WTC11 (cell line): ENCODE measurements around the gene LMOD3. TPM values are rescaled to one million over a fixed set of nuclear protein-coding genes. Genes with fewer than 3 reads are reported as not detected.

Experiments used
- ATAC-seq: fragments of 200-7000 bp; cut with Tn5 transposase; 2 replicates; pipeline ENCODE4 v1.10.0; 2021; ENCODE audit warnings: mild to moderate bottlenecking, moderate library complexity
- CTCF ChIA-PET: fragments of 300-600 bp; sonication (Branson Sonifier 250); formaldehyde crosslinking; loops from one replicate; lab custom pipeline; 2021; ENCODE audit warnings: antibody characterized with exemption; lab: Charles Lee
- POLR2A ChIA-PET: fragments of 350-600 bp; sonication (Branson Sonifier 250); formaldehyde crosslinking; loops from one replicate; lab custom pipeline; 2021; ENCODE audit warnings: antibody characterized with exemption; lab: Charles Lee
- DNase-seq: peaks from one replicate; pipeline ENCODE4 v3.0.0; 2021; ENCODE audit warnings: low spot score
- H3K27ac Mint-ChIP-seq: 2 replicates; pipeline ENCODE4 v1.8.0; 2021; ENCODE audit warnings: mixed read lengths
- H3K27me3 Mint-ChIP-seq: 2 replicates; pipeline ENCODE4 v1.8.0; 2021; ENCODE audit warnings: low read depth, mild to moderate bottlenecking, moderate library complexity, mixed read lengths
- H3K36me3 Mint-ChIP-seq: 2 replicates; pipeline ENCODE4 v1.8.0; 2021; ENCODE audit warnings: mixed read lengths
- H3K4me1 Mint-ChIP-seq: 2 replicates; pipeline ENCODE4 v1.8.0; 2022; ENCODE audit warnings: mixed read lengths
- H3K4me3 Mint-ChIP-seq: 2 replicates; pipeline ENCODE4 v1.8.0; 2021; ENCODE audit warnings: mild to moderate bottlenecking, moderate library complexity, mixed read lengths
- H3K9me3 Mint-ChIP-seq: 2 replicates; pipeline ENCODE4 v1.8.0; 2021; ENCODE audit warnings: mixed read lengths
- ATF1 ChIP-seq: sonication (generic); formaldehyde crosslinking; IDR thresholded peaks from 2 replicates; pipeline ENCODE4 v1.8.1; 2023; ENCODE audit warnings: mild to moderate bottlenecking, moderate library complexity, missing genetic modification reagents
- EMX1 ChIP-seq: fragments of 250-450 bp; sonication (Bioruptor Pico); IDR thresholded peaks from 2 replicates; pipeline ENCODE4 v1.8.0; 2021; ENCODE audit warnings: mild to moderate bottlenecking
- ESRRA ChIP-seq: sonication (generic); formaldehyde crosslinking; IDR thresholded peaks from 2 replicates; pipeline ENCODE4 v1.8.1; 2022; ENCODE audit warnings: mild to moderate bottlenecking, missing genetic modification reagents, borderline replicate concordance
- GABPB1 ChIP-seq: sonication (generic); formaldehyde crosslinking; IDR thresholded peaks from 2 replicates; pipeline ENCODE4 v1.8.1; 2023; ENCODE audit warnings: mild to moderate bottlenecking, missing genetic modification reagents
- IRF2 ChIP-seq: sonication (generic); formaldehyde crosslinking; IDR thresholded peaks from 2 replicates; pipeline ENCODE4 v1.8.0; 2022; ENCODE audit warnings: low read depth, missing genetic modification reagents, borderline replicate concordance
- KAT7 ChIP-seq: sonication (generic); formaldehyde crosslinking; IDR thresholded peaks from 2 replicates; pipeline ENCODE4 v1.8.1; 2023; ENCODE audit warnings: missing genetic modification reagents, mild to moderate bottlenecking, borderline replicate concordance
- NR1H2 ChIP-seq: sonication (generic); formaldehyde crosslinking; IDR thresholded peaks from 2 replicates; pipeline ENCODE4 v1.9.0; 2021; ENCODE audit warnings: mild to moderate bottlenecking, moderate library complexity, missing genetic modification reagents
- PRDM15 ChIP-seq: sonication (generic); formaldehyde crosslinking; IDR thresholded peaks from 2 replicates; pipeline ENCODE4 v1.8.0; 2022; ENCODE audit warnings: missing genetic modification reagents
- SMAD4 ChIP-seq: sonication (generic); formaldehyde crosslinking; IDR thresholded peaks from 2 replicates; pipeline ENCODE4 v1.8.0; 2022; ENCODE audit warnings: mild to moderate bottlenecking, missing genetic modification reagents
- SOX15 ChIP-seq: fragments of 250-450 bp; sonication (Bioruptor Pico); IDR thresholded peaks from 2 replicates; pipeline ENCODE4 v1.9.0; 2021; ENCODE audit warnings: mild to moderate bottlenecking
- TCF7 ChIP-seq: sonication (generic); formaldehyde crosslinking; IDR thresholded peaks from 2 replicates; pipeline ENCODE4 v1.8.0; 2022; ENCODE audit warnings: mild to moderate bottlenecking, low read depth, missing genetic modification reagents, moderate library complexity
- TEAD1 ChIP-seq: sonication (generic); formaldehyde crosslinking; IDR thresholded peaks from 2 replicates; pipeline ENCODE4 v1.8.0; 2022; ENCODE audit warnings: mild to moderate bottlenecking, missing genetic modification reagents
- TEAD4 ChIP-seq: sonication (generic); formaldehyde crosslinking; IDR thresholded peaks from 2 replicates; pipeline ENCODE4 v1.8.0; 2022; ENCODE audit warnings: mild to moderate bottlenecking, missing genetic modification reagents
- ZBTB21 ChIP-seq: sonication (generic); formaldehyde crosslinking; IDR thresholded peaks from 2 replicates; pipeline ENCODE4 v1.8.1; 2023; ENCODE audit warnings: mild to moderate bottlenecking, missing genetic modification reagents, borderline replicate concordance
- ZNF121 ChIP-seq: sonication (generic); formaldehyde crosslinking; IDR thresholded peaks from 2 replicates; pipeline ENCODE4 v1.8.0; 2023; ENCODE audit warnings: missing genetic modification reagents
- ZNF423 ChIP-seq: fragments of 250-450 bp; sonication (Bioruptor Pico); IDR thresholded peaks from 2 replicates; pipeline ENCODE4 v2.1.2; 2022; ENCODE audit warnings: mild to moderate bottlenecking, moderate library complexity
- total RNA-seq: library from RNA; stranded (reverse); gene quantifications from 3 replicates; pipeline ENCODE4 v1.2.3, GENCODE V29; 2021
- TF ChIP-seq, protein P1 (sequence below): sonication (generic); formaldehyde crosslinking; IDR thresholded peaks from 2 replicates; pipeline ENCODE4 v1.8.1; 2023; ENCODE audit warnings: mild to moderate bottlenecking, missing genetic modification reagents, moderate library complexity
- TF ChIP-seq, protein P2 (sequence below): sonication (generic); formaldehyde crosslinking; IDR thresholded peaks from 2 replicates; pipeline ENCODE4 v1.8.1; 2022; ENCODE audit warnings: mild to moderate bottlenecking, missing genetic modification reagents, moderate library complexity, borderline replicate concordance
- TF ChIP-seq, protein P3 (sequence below): fragments of 200-600 bp; IDR thresholded peaks from 2 replicates; pipeline ENCODE4 v1.8.0; 2022; ENCODE audit warnings: antibody characterized with exemption

The LMOD3 gene
- total RNA-seq, 1 experiment from 2014 or later: not detected

- TF ChIP-seq, protein P1, sequence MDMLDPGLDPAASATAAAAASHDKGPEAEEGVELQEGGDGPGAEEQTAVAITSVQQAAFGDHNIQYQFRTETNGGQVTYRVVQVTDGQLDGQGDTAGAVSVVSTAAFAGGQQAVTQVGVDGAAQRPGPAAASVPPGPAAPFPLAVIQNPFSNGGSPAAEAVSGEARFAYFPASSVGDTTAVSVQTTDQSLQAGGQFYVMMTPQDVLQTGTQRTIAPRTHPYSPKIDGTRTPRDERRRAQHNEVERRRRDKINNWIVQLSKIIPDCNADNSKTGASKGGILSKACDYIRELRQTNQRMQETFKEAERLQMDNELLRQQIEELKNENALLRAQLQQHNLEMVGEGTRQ: no peak
- no peak for TF ChIP-seq IRF2 (CRISPR knock-in tag)
Measured at GRCh38 chr3:69164296-69164695, 41.9 kb upstream of the LMOD3 start (continued).

GRCh38 chr3:69162308-69162980, 40.0 kb upstream of the LMOD3 start:
- Mint-ChIP-seq H3K36me3 (no peaks in the 10 kb centered on the region), H3K27ac (no peak overlapping the region), H3K4me1 (peaks cover 16% of the 10 kb centered on the region)
- no peak for ATAC-seq
- ChIA-PET POLR2A (no interaction called here), CTCF (interaction anchor here (0.5 to 8.2 kb wide), 21 partner anchors 9 to 265 kb away, joined by 3 to 120 read pairs (median 4); no protein-coding TSS in a partner anchor)
- no peak for TF ChIP-seq EMX1 (CRISPR knock-in tag)
- no peak for TF ChIP-seq ZBTB21 (CRISPR knock-in tag)
- TF ChIP-seq ATF1: no peak
- TF ChIP-seq, protein P2, sequence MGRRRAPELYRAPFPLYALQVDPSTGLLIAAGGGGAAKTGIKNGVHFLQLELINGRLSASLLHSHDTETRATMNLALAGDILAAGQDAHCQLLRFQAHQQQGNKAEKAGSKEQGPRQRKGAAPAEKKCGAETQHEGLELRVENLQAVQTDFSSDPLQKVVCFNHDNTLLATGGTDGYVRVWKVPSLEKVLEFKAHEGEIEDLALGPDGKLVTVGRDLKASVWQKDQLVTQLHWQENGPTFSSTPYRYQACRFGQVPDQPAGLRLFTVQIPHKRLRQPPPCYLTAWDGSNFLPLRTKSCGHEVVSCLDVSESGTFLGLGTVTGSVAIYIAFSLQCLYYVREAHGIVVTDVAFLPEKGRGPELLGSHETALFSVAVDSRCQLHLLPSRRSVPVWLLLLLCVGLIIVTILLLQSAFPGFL (CRISPR knock-in tag): no peak
- no peak for TF ChIP-seq TCF7
- TF ChIP-seq ESRRA (CRISPR knock-in tag): no peak
- no peak for TF ChIP-seq TEAD4 (CRISPR knock-in tag)
- no peak for TF ChIP-seq KAT7 (CRISPR knock-in tag)
- no peak for TF ChIP-seq PRDM15 (CRISPR knock-in tag)
- no peak for TF ChIP-seq TEAD1 (CRISPR knock-in tag)
- TF ChIP-seq GABPB1 (CRISPR knock-in tag): no peak
- TF ChIP-seq ZNF121: no peak
- no peak for TF ChIP-seq ZNF423 (CRISPR knock-in tag)
- TF ChIP-seq SMAD4: no peak
- TF ChIP-seq NR1H2 (CRISPR knock-in tag): no peak
- TF ChIP-seq, all 79 proteins: peak for 0
- Mint-ChIP-seq H3K4me3 (no peak overlapping the region), H3K9me3 (no peaks in the 10 kb centered on the region), H3K27me3 (no peaks in the 10 kb centered on the region)
- no peak for DNase-seq

- CTCF ChIA-PET: interaction anchor here (0.5 to 8.2 kb wide), 29 partner anchors 9 to 673 kb away, joined by 3 to 120 read pairs (median 4); no protein-coding TSS in a partner anchor
- DNase-seq: no peak
Measured at GRCh38 chr3:69161587-69162307, 39.4 kb upstream of the LMOD3 start.

More at GRCh38 chr3:69161587-69162307, 39.4 kb upstream of the LMOD3 start:
- peaks cover 16% of the 10 kb centered on the region for H3K4me1 Mint-ChIP-seq
- TF ChIP-seq SOX15: no peak
- TF ChIP-seq, protein P3, sequence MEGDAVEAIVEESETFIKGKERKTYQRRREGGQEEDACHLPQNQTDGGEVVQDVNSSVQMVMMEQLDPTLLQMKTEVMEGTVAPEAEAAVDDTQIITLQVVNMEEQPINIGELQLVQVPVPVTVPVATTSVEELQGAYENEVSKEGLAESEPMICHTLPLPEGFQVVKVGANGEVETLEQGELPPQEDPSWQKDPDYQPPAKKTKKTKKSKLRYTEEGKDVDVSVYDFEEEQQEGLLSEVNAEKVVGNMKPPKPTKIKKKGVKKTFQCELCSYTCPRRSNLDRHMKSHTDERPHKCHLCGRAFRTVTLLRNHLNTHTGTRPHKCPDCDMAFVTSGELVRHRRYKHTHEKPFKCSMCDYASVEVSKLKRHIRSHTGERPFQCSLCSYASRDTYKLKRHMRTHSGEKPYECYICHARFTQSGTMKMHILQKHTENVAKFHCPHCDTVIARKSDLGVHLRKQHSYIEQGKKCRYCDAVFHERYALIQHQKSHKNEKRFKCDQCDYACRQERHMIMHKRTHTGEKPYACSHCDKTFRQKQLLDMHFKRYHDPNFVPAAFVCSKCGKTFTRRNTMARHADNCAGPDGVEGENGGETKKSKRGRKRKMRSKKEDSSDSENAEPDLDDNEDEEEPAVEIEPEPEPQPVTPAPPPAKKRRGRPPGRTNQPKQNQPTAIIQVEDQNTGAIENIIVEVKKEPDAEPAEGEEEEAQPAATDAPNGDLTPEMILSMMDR: peak; percentile 67
- TF ChIP-seq, all 79 proteins: peak for 1
- Mint-ChIP-seq H3K27ac (no peak overlapping the region), H3K27me3 (no peaks in the 10 kb centered on the region), H3K9me3 (no peaks in the 10 kb centered on the region), H3K4me3 (no peak overlapping the region), H3K36me3 (no peaks in the 10 kb centered on the region)
- peak; percentile 43 for ATAC-seq
- POLR2A ChIA-PET: no interaction called here
